RWPE2 (cell line): ENCODE measurements around the gene FUT3.

ENCODE experiments used
- ATAC-seq: fragments of 200-7000 bp; cut with Tn5 transposase; 3 replicates; pipeline ENCODE4 v1.9.1; 2021; ENCODE audit warnings: low read depth
- DNase-seq: peaks from one replicate; pipeline ENCODE4 v3.0.0-alpha.2; 2020; ENCODE audit warnings: low spot score
- H3K27ac ChIP-seq: fragments of 450-650 bp; 2 replicates; pipeline ENCODE4 v1.5.1; 2017; ENCODE audit warnings: mild to moderate bottlenecking; ENCODE audit not compliant: poor library complexity, severe bottlenecking
- H3K27me3 ChIP-seq: fragments of 250-450 bp; sonication (Bioruptor Pico); 2 replicates; pipeline ENCODE4 v1.5.1; 2021; ENCODE audit warnings: mild to moderate bottlenecking, moderate library complexity; ENCODE audit not compliant: insufficient read depth, poor library complexity, severe bottlenecking
- H3K36me3 ChIP-seq: fragments of 250-450 bp; sonication (Bioruptor Pico); 2 replicates; pipeline ENCODE4 v1.5.1; 2020; ENCODE audit warnings: low read depth, mild to moderate bottlenecking, moderate library complexity
- H3K4me1 ChIP-seq: fragments of 250-450 bp; sonication (Bioruptor Pico); 2 replicates; pipeline ENCODE4 v1.5.1; 2021; ENCODE audit warnings: mild to moderate bottlenecking, moderate library complexity; ENCODE audit not compliant: insufficient read depth, poor library complexity, severe bottlenecking
- H3K4me3 ChIP-seq: fragments of 250-450 bp; sonication (Bioruptor Pico); 2 replicates; pipeline ENCODE4 v1.5.1; 2021; ENCODE audit warnings: mild to moderate bottlenecking, moderate library complexity; ENCODE audit not compliant: severe bottlenecking
- H3K9me3 ChIP-seq: fragments of 250-450 bp; sonication (Bioruptor Pico); 2 replicates; pipeline ENCODE4 v1.5.1; 2021; ENCODE audit warnings: mild to moderate bottlenecking, moderate library complexity; ENCODE audit not compliant: severe bottlenecking
- TF ChIP-seq, protein P1 (sequence below): fragments of 450-650 bp; IDR thresholded peaks from one replicate; pipeline ENCODE4 v1.5.1; 2017; ENCODE audit warnings: mild to moderate bottlenecking, moderate library complexity; ENCODE audit not compliant: poor library complexity, severe bottlenecking

The FUT3 gene

DNA sequence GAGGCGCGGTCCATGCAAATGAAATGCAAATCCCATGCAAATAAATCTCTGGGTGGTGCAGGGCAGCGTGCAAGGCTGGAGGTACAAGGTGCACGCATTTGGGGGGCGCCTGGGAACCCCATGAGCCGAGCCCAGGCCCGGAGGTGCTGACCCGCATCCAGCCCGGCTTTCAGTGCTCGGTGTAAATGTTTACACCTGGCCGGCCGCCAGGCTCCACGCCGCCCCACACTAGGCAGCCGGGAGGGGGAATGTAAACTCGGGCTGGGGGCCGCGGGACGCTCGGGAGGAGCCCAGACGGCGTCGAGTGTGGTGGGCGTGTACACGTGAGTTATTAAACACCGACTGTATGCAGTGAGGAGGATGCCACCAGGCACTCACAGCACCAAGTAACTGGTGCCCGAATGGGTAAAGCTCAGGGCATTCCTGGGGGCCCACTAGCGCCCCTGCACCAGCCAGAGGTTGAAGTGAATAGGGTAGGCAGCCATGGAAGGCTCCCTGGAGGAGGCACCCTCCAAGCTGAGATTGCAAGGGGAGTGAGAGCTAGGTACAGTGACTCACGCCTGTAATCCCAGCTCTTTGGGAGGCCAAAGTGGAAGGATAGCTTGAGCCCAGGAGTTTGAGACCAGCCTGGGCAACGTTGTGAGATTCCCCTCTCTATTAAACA is 28.9 kb downstream of the FUT3 start:
- TF ChIP-seq, protein P1, sequence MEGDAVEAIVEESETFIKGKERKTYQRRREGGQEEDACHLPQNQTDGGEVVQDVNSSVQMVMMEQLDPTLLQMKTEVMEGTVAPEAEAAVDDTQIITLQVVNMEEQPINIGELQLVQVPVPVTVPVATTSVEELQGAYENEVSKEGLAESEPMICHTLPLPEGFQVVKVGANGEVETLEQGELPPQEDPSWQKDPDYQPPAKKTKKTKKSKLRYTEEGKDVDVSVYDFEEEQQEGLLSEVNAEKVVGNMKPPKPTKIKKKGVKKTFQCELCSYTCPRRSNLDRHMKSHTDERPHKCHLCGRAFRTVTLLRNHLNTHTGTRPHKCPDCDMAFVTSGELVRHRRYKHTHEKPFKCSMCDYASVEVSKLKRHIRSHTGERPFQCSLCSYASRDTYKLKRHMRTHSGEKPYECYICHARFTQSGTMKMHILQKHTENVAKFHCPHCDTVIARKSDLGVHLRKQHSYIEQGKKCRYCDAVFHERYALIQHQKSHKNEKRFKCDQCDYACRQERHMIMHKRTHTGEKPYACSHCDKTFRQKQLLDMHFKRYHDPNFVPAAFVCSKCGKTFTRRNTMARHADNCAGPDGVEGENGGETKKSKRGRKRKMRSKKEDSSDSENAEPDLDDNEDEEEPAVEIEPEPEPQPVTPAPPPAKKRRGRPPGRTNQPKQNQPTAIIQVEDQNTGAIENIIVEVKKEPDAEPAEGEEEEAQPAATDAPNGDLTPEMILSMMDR: no peak
- H3K4me1 ChIP-seq: no peaks in the 10 kb centered on the region
- no peak overlapping the region for H3K4me3 ChIP-seq
- no peaks in the 10 kb centered on the region for H3K27me3 ChIP-seq
- no peak for DNase-seq
- no peaks in the 10 kb centered on the region for H3K36me3 ChIP-seq
- H3K27ac ChIP-seq: no peak overlapping the region
- no peak for ATAC-seq
- H3K9me3 ChIP-seq: no peaks in the 10 kb centered on the region

DNA sequence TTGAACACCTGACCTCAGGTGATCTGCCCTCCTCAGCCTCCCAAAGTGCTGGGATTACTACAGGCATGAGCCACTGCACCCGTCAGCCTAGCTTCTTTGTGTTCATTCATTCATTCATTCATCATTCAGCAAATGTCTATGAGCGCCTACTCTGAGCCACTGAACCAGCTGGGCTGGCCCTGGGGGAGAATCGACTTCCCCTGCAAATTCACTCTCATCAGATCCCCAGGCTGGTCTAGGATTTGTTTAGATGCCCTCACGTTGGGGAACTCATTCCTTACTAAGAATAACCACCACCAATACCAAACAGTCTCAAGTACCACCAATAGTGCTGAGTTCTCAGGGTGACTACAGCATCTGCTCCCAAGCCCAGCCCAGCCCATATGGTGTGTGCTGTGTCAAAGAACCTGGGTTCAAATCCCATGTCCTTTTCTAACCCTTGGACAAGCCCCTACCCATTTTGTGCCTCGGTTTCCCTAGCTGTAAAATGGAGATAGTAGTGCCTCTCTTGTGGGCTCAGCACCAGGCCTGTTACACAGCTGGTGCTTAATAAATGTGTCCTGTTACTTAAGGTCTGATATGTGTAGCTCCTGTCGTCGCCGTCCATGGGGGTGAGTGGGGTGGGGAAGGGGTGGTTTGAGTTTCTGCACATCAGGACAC is 29.6 kb downstream of the FUT3 start:
- Histone ChIP-seq H3K9me3 (no peaks in the 10 kb centered on the region), H3K4me3 (no peak overlapping the region), H3K4me1 (no peaks in the 10 kb centered on the region), H3K27me3 (no peaks in the 10 kb centered on the region), H3K27ac (no peak overlapping the region), H3K36me3 (no peaks in the 10 kb centered on the region)
- DNase-seq: no peak
- TF ChIP-seq, protein P1: no peak
- ATAC-seq: no peak

DNA sequence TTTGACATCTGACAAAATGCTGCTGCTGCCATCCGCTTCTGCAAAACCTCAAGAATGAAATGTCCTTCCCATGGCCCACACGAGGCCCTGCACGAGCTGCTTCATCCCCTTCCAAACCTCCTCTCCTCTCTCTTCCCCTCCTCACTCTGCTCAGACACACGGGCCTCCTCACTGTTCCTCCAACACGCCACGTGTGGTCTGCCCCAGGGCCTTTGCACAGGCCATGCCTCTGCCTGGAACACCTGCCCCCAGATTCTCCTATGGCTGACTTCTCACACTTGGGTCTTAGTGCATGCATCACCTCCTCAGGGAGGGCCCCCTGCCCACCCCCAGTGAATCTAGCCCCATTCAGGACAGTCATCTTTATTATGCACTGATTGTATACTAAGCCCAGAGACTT is 30.5 kb downstream of the FUT3 start:
- TF ChIP-seq, protein P1: no peak
- Histone ChIP-seq H3K36me3 (no peaks in the 10 kb centered on the region), H3K27me3 (no peaks in the 10 kb centered on the region), H3K9me3 (no peaks in the 10 kb centered on the region), H3K4me1 (no peaks in the 10 kb centered on the region), H3K4me3 (no peak overlapping the region), H3K27ac (no peak overlapping the region)
- DNase-seq (no peak), ATAC-seq (no peak)

DNA sequence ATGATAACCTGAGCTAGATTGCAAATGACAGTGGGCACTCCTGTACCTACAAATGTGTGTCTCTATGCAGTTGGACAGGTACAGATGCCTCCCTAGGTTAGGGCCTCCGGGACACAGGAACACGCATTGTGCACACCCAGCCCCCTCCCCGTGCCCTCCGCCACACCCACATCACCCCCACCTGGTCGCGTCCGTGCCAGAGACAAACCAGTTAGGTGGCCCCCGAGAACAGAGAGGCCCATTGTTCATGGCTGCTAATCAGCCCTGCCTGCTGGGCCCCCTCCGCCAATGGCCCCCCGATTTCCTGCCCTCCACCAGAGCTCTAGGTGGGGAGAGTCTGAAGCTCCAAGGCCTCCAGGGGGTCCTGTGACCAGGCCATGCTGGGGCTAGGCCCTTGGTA is 32.7 kb downstream of the FUT3 start:
- H3K4me1 ChIP-seq: no peaks in the 10 kb centered on the region
- TF ChIP-seq, protein P1: no peak
- no peaks in the 10 kb centered on the region for H3K36me3 ChIP-seq
- no peaks in the 10 kb centered on the region for H3K27me3 ChIP-seq
- no peaks in the 10 kb centered on the region for H3K9me3 ChIP-seq
- no peak for ATAC-seq
- H3K27ac ChIP-seq: no peak overlapping the region
- no peak overlapping the region for H3K4me3 ChIP-seq
- DNase-seq: no peak

DNA sequence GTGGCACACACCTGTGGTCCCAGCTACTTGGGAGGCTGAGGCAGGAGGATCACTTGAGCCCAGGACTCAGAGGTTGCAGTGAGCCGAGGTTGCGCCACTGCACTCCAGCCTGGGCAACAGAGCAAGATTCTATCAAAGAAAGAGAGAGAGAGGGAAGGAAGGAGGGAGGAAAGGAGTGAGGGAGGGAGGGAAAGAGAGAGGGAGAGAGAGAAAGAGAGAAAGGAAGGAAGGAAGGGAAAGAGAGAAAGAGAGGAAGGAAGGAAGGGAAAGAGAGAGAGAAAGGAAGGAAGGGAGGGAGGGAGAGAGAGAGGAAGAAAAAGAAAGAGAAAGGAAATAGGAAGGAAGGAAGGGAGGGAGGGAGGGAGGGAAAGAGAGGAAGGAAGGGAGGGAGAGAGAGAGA is 34.0 kb downstream of the FUT3 start:
- no peak for ATAC-seq
- no peak for DNase-seq
- TF ChIP-seq, protein P1: no peak
- Histone ChIP-seq H3K27ac (no peak overlapping the region), H3K36me3 (no peaks in the 10 kb centered on the region), H3K9me3 (no peaks in the 10 kb centered on the region), H3K27me3 (no peaks in the 10 kb centered on the region), H3K4me1 (no peaks in the 10 kb centered on the region), H3K4me3 (no peak overlapping the region)
